ENCODE results near the gene PDE3B.

PDE3B gene

GRCh38 chr11:14668731-14669301 lies 25.2 kb downstream of the PDE3B start:
- no peak for TF ChIP-seq CTCF (IDR thresholded peaks at IDR 0.05; ENCODE audit: low read depth, low read length)
- DNase-seq (ENCODE audit: low read depth in 2 of 2): no peak
- H3K4me3 ChIP-seq (replicated peaks in 1 of 2; ENCODE audit: low read depth in 2 of 2, low read length in 2 of 2): no peak overlapping the region

- TF ChIP-seq CTCF (IDR thresholded peaks at IDR 0.05; ENCODE audit: low read depth, low read length): no peak
- no peak for DNase-seq (ENCODE audit: low read depth in 2 of 2)
- H3K4me3 ChIP-seq (replicated peaks in 1 of 2; ENCODE audit: low read depth in 2 of 2, low read length in 2 of 2): no peak overlapping the region
These were observed 25.9 kb downstream of the PDE3B start for GRCh38 chr11:14669499-14669898.

- no peak for TF ChIP-seq CTCF (IDR thresholded peaks at IDR 0.05; ENCODE audit: low read depth, low read length)
- DNase-seq (ENCODE audit: low read depth in 2 of 2): no peak
- no peak overlapping the region for H3K4me3 ChIP-seq (replicated peaks in 1 of 2; ENCODE audit: low read depth in 2 of 2, low read length in 2 of 2)
These were observed 26.4 kb downstream of the PDE3B start for GRCh38 chr11:14669958-14670357.

- DNase-seq (ENCODE audit: low read depth in 2 of 2): peak in 1 of 2 donors; percentile 25
These were observed 29.0 kb downstream of the PDE3B start for GRCh38 chr11:14672635-14673034.

GRCh38 chr11:14673421-14673820 lies 29.8 kb downstream of the PDE3B start:
- TF ChIP-seq CTCF (IDR thresholded peaks at IDR 0.05; ENCODE audit: low read depth, low read length): no peak
- DNase-seq (ENCODE audit: low read depth in 2 of 2): no peak
- H3K4me3 ChIP-seq (replicated peaks in 1 of 2; ENCODE audit: low read depth in 2 of 2, low read length in 2 of 2): no peak overlapping the region

More at GRCh38 chr11:14672635-14673034, 29.0 kb downstream of the PDE3B start:
- no peak overlapping the region for H3K4me3 ChIP-seq (replicated peaks in 1 of 2; ENCODE audit: low read depth in 2 of 2, low read length in 2 of 2)
- TF ChIP-seq CTCF (IDR thresholded peaks at IDR 0.05; ENCODE audit: low read depth, low read length): no peak

GRCh38 chr11:14673824-14674405 lies 30.3 kb downstream of the PDE3B start:
- no peak for TF ChIP-seq CTCF (IDR thresholded peaks at IDR 0.05; ENCODE audit: low read depth, low read length)
- no peak overlapping the region for H3K4me3 ChIP-seq (replicated peaks in 1 of 2; ENCODE audit: low read depth in 2 of 2, low read length in 2 of 2)
- peak in 1 of 2 donors; percentile 25 for DNase-seq (ENCODE audit: low read depth in 2 of 2)

GRCh38 chr11:14676068-14676467 lies 32.5 kb downstream of the PDE3B start:
- H3K4me3 ChIP-seq (replicated peaks in 1 of 2; ENCODE audit: low read depth in 2 of 2, low read length in 2 of 2): no peak overlapping the region
- no peak for TF ChIP-seq CTCF (IDR thresholded peaks at IDR 0.05; ENCODE audit: low read depth, low read length)
- DNase-seq (ENCODE audit: low read depth in 2 of 2): no peak

Measured in cardiac fibroblast (primary cell).